ENCODE measurements around the gene CLEC2L.

GRCh38 chr7:139515266-139515665, 8.2 kb upstream of the CLEC2L start:
- TF ChIP-seq CTCF (IDR thresholded peaks at IDR 0.05 in 8 of 11, conservative IDR thresholded peaks at IDR 0.05 in 3 of 11) (no peak), POLR2A (IDR thresholded peaks at IDR 0.05) (no peak)
